Activated CD8-positive, alpha-beta memory T cell treated with anti-CD3 and anti-CD28 coated beads, Interleukin-2, amount 50 U/mL, for 48 hours (primary cell): Measurements from ENCODE around the gene ZMYND10.

ENCODE experiments used
- DNase-seq: peaks from one replicate; pipeline ENCODE4 v3.0.0-alpha.2; 2020

Gene ZMYND10

GRCh38 chr3:50370594-50370993 is 25.1 kb upstream of the ZMYND10 start:
- no peak for DNase-seq

DNA sequence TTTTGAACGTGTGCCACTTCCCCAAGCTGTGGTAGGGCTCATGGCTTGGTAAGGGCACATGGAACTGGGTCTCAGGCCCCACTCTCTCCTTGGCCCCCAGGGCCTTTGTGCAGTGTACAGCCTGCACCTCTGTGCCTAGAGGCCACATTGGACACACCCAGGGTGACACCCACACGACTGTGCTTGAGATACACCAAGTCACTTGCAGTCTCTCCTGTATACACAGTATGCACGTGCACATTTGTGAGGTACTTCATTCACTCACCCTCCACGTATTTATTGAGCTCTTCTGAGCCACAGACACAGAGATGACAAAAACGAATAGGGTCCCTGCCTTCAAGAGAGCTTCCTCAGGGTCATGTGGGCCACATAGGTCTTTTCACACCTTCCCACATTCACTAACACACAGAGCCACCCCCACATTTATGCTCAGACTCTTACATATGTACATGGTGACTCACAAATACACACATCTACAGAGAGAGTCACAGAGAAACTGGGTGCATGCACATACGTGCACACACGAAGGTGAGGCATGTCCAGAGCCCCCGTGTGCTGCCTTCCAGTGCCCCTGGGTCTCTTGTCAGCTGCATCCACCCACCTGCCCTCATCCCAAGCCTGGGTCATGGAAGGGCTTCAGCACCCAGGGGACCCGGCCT is 23.6 kb upstream of the ZMYND10 start:
- DNase-seq: no peak

DNA sequence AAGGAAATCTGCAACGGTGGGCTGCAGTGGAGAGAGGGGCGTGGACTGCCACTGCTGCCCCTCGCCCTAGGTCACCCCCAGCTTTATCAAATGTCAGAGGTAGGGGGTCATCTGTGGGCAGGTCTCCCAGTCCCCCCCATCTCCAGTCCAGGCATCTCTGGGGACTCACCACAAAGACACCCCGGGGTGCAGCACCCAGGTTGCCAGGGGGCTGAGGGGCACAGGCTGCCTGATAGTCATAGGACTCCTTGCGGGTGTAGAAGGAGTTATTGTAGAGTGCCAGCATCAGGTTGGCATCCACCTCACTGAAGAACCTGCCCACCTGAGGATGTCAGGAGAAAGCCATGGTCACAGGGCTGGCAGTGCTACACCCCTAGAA is 20.3 kb upstream of the ZMYND10 start:
- DNase-seq: no peak

GRCh38 chr3:50365080-50365841 is 19.7 kb upstream of the ZMYND10 start:
- peak; percentile 96 for DNase-seq

GRCh38 chr3:50364573-50365079 is 19.1 kb upstream of the ZMYND10 start:
- DNase-seq: no peak

DNA sequence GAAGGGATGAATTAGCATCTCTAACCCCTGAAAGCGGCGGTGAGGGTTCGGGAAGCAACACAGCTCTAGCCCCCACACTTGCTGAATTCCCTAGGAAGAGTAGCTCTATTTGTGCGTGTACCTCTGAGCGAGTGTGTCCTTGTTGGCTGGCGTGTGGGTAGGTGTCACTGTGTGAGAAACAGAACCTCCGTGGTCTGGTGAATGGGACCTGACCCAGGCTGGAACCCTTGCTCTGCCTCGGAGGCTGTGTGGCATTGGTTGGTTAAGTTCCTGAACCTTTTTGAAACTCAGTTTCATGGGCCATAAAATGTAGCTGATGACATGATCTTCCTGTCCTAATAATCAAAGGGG is 14.2 kb upstream of the ZMYND10 start:
- DNase-seq: no peak

GRCh38 chr3:50358911-50359759 is 13.6 kb upstream of the ZMYND10 start, which contains the start of gene TMEM115:
TSS of gene TMEM115 (minus strand) at chr3:50359521. CDS start at chr3:50359063, 458 bp downstream.
- DNase-seq: peak; percentile 93

GRCh38 chr3:50358355-50358910 is 12.9 kb upstream of the ZMYND10 start:
- DNase-seq: no peak

GRCh38 chr3:50357481-50357880 is 11.9 kb upstream of the ZMYND10 start:
- no peak for DNase-seq

DNA sequence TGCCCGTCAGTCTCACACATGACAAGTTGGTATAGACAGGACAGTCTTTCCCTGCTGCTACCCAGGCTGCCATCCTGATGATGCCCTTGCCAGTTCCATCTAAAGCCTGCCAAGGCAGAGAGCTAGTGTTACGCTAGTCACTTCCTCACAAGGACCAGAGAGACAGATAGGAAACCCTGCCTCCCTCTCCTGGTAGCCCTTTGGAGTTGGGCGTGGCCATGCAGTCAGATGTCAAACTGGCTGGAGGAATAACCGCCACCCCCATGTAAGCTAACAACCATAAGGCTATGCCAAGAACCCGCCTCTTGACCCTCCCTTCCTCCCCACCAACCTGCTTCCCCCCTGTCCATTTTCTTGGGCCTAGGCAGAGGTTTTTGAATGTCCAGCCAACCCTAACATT is 11.0 kb upstream of the ZMYND10 start:
- DNase-seq: no peak

- no peak for DNase-seq
These were observed 10.5 kb upstream of the ZMYND10 start for GRCh38 chr3:50355829-50356552.

DNA sequence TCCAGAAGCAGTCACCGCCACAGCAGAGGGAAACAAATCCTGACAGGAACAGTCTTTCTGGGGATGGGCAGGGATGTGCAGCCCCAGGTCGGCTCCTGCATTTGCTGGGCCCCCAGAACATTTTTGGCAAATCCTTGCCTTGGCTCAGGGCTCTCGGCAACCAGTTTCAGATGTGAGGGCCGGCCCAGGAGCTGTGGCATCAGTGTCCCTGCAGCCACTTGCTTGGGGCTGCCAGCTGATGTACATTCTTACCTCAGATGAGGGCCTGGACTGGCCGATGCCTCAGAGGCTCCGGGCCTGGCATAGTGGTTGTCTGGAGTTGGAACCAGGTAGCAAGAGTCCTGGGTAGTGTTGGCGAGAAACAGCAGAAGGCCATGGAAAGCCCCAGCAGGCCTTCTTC is 9.3 kb upstream of the ZMYND10 start:
- DNase-seq: no peak

DNA sequence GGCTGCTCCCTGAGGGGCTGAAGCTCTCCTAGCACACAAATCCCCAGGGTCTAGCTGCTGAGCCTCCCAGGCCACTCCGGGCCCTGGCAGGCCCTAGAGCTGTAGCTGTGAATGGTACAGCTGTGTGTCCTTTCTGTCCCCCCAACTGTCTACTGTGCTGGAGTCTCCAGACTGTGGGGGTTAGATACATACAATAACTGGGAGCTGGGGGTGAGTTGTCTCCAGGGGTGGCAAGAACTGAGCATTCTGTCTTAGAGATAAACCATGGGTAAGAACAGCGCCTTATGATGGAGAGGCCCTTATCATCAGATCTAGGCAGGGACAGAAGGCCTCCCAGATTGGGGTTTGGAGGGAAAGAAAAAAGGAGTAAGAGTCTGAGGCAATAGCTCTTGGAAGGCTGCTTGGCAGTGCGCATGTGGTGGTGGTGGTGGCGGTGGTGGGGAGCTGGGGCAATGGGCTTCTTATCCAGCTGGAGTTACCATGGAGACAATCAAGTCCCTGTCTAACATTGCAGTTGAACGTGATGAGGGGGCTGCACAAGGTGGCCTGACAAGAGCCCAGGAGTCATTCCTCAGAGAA is 8.7 kb upstream of the ZMYND10 start:
- DNase-seq: no peak

DNA sequence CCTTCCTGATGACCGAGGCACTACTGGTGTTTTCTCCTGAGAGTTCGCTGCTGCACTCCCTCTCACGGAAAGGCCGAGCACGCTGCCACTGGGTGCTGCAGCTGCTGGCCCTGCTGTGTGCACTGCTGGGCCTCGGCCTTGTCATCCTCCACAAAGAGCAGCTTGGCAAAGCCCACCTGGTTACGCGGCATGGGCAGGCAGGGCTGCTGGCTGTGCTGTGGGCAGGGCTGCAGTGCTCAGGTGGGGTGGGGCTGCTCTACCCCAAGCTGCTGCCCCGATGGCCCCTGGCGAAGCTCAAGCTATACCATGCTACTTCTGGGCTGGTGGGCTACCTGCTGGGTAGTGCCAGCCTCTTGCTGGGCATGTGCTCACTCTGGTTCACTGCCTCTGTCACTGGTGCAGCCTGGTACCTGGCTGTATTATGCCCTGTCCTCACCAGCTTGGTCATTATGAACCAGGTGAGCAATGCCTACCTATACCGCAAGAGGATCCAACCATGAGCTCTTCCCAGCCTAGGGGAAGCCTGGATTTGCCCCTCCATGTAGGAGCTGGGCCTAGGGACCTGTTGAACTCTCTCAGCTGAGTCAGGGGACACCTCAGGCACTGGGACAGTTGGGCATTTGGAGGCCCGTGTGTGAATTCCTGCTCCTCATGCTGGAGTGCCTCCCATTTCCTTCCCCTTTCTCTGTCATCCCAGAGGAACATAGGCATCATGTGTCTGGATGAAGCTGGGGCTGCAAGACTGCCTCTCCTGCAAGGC is 7.9 kb upstream of the ZMYND10 start:
- no peak for DNase-seq

DNA sequence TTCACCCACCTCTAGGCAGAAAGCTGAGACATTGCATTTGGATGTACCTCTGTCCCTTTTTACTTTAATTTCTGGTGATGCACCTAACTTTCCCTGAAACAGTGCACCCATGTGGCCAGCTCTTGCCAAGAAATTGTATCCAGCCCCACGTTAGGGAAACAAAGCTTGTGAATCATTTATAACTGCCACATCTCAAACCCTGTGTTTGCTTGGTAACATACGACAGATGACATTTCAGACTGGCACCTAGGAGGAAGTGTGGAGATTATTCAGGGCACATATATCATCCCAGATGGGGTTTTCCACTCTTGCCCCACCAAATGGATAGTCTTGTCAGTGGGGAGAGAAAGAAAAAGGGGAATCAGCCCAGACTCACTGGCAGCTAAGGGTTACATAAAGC is 7.2 kb upstream of the ZMYND10 start:
- DNase-seq: no peak

GRCh38 chr3:50351323-50351697 is 5.8 kb upstream of the ZMYND10 start:
- DNase-seq: no peak

GRCh38 chr3:50350527-50351322 is 5.2 kb upstream of the ZMYND10 start, which contains the start of the genes CYB561D2 and NPRL2:
TSS of gene CYB561D2 (plus strand) at chr3:50350862. CDS start at chr3:50351434, 572 bp downstream.
TSS of gene NPRL2 (minus strand) at chr3:50350775. CDS start at chr3:50350652, 123 bp downstream.
- peak; percentile 99 for DNase-seq

DNA sequence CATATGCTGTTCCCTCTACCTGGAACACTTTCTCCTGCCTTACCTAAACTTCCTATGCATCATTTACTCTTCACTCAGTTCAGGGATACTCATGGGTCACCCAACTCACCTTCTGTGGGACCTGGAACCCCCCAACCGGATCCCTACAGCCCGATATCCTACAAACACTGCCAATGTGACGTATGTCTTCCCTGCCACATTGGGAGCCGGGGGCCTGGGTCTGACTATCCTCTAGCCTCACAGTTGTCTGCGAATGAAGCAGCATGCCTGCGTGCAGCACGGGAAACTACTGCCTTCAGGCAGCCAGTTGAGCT is 4.6 kb upstream of the ZMYND10 start:
- no peak for DNase-seq

- DNase-seq: peak; percentile 79
These were observed 1.8 kb upstream of the ZMYND10 start for GRCh38 chr3:50347187-50347813.

DNA sequence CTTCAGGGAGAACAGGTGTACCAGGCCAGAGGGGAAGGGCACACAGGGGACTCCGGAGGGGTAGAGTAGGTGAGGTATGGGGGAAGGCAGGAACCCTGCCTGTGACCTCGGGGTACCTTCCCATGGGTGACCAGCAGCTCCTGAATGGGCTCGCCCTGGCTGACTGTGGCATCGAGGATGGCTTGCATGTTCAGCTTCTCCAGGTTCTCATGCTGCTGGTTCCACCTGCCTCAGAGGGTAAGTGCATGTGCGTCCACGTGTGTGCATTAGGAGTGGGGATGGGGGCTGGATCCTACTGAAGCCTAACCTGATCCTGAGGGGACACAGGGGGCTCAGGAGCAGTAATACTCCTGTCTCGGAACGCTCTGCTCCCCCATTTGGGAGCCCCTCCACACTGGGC is 524 bp downstream of the ZMYND10 start:
- no peak for DNase-seq
